ENCODE results near the gene MAP3K9. TPM values are rescaled to one million over a fixed set of nuclear protein-coding genes. Genes with fewer than 3 reads are reported as not detected.

The MAP3K9 gene
- total and polyA plus RNA-seq, 10 of the 15 experiments (the other 5 are each of a cell fraction or from before 2014, with no cell fraction given), result 0.48 to 7.9 (median 2.9) TPM

- in situ Hi-C loops (cut with MboI), result no loop called here
These were observed 33.6 kb upstream of the MAP3K9 start for GRCh38 chr14:70842851-70843462.

More at GRCh38 chr14:70842851-70843462, 33.6 kb upstream of the MAP3K9 start:
- no peaks in the 10 kb centered on the region for H3K27me3 ChIP-seq (replicated peaks in 1 of 2; ENCODE audit: control insufficient read depth in 2 of 2, insufficient read depth in 2 of 2, low read length in 1 of 2)
- no peak overlapping the region for H2AFZ ChIP-seq (ENCODE audit: control insufficient read depth, low read depth, low read length)
- DNase-seq (ENCODE audit: low read depth, low spot score), result no peak
- 93% methylated on average over 2 of the region's 2 CpGs for WGBS (ENCODE audit: insufficient coverage, insufficient replicate concordance, low lambda C conversion rate, missing lambda C conversion rate)
- no peak overlapping the region for H3K27ac ChIP-seq (ENCODE audit: control insufficient read depth, insufficient read depth)
- intact Hi-C loops (cut with micrococcal nuclease; ENCODE audit: unreplicated experiment), result no loop called here
- no peaks in the 10 kb centered on the region for H3K79me2 ChIP-seq (ENCODE audit: control insufficient read depth, insufficient read depth, low read length)
- no TSS peak for BruUV-seq (replicated peaks)
- no peaks in the 10 kb centered on the region for H3K36me3 ChIP-seq (ENCODE audit: control insufficient read depth in 2 of 2, insufficient read depth in 2 of 2, low read length in 1 of 2)
- ATAC-seq, result no peak
- no peak for FAIRE-seq
- TF ChIP-seq PRDM15 (CRISPR knock-in tag; IDR thresholded peaks at IDR 0.05), result no peak
- TF ChIP-seq FOXM1 (IDR thresholded peaks at IDR 0.05; ENCODE audit: low read depth, low read length), result no peak
- TF ChIP-seq, protein P1, sequence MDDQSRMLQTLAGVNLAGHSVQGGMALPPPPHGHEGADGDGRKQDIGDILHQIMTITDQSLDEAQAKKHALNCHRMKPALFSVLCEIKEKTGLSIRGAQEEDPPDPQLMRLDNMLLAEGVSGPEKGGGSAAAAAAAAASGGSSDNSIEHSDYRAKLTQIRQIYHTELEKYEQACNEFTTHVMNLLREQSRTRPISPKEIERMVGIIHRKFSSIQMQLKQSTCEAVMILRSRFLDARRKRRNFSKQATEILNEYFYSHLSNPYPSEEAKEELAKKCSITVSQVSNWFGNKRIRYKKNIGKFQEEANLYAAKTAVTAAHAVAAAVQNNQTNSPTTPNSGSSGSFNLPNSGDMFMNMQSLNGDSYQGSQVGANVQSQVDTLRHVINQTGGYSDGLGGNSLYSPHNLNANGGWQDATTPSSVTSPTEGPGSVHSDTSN (IDR thresholded peaks at IDR 0.05; ENCODE audit: insufficient replicate concordance, low read depth, low read length), result no peak
- no peak for TF ChIP-seq IKZF1 (conservative IDR thresholded peaks at IDR 0.05)
- no peak for TF ChIP-seq TAF1 (IDR thresholded peaks at IDR 0.05; ENCODE audit: borderline replicate concordance, low read depth, low read length)
- no peak for TF ChIP-seq CEBPB (IDR thresholded peaks at IDR 0.05; ENCODE audit: borderline replicate concordance in 1 of 2, low read depth in 2 of 2, low read length in 2 of 2)
- no peak for TF ChIP-seq FOXK2 (IDR thresholded peaks at IDR 0.05)
- no peak for TF ChIP-seq BMI1 (IDR thresholded peaks at IDR 0.05; ENCODE audit: borderline replicate concordance)
- H3K4me2 ChIP-seq (ENCODE audit: control insufficient read depth, insufficient read depth), result no peak overlapping the region
- no peaks in the 10 kb centered on the region for H4K20me1 ChIP-seq (ENCODE audit: control insufficient read depth, insufficient read depth)
- CTCF ChIA-PET, result interaction anchor here (1.1 to 1.2 kb wide), 3 partner anchors 8 to 29 kb away, joined by 3 to 4 read pairs (median 3); no protein-coding TSS in a partner anchor
- POLR2A ChIA-PET, result no interaction called here
- SMC1A ChIA-PET (ENCODE audit: uncharacterized antibody, unreplicated experiment), result interaction anchor here (0.8 kb wide), 1 partner anchor 25 kb away, joined by 3 read pairs; no protein-coding TSS in a partner anchor
- RAD21 ChIA-PET (ENCODE audit: unreplicated experiment), result no interaction called here
- H3K9me3 ChIP-seq (replicated peaks; ENCODE audit: control insufficient read depth, insufficient read depth, low read length), result no peaks in the 10 kb centered on the region
- H3K4me1 ChIP-seq (ENCODE audit: control insufficient read depth, insufficient read depth, low read length), result no peaks in the 10 kb centered on the region
- H3K9ac ChIP-seq (ENCODE audit: control insufficient read depth, insufficient read depth, low read length), result no peak overlapping the region
- H3K4me3 ChIP-seq, result no peak overlapping the region
